AG04449 (cell line): Measurements from ENCODE around the gene BPIFA3.

Experiments
- CTCF ChIA-PET: fragments of 350-600 bp; formaldehyde crosslinking; extraction: SDS; loops from one replicate; lab custom pipeline; 2021; ENCODE audit warnings: antibody characterized with exemption; lab: Yijun Ruan, JAX
- POLR2A ChIA-PET: fragments of 400-600, 350-600 bp; formaldehyde crosslinking; extraction: SDS; loops from one replicate; lab custom pipeline; 2020; ENCODE audit warnings: antibody characterized with exemption, inconsistent platforms; lab: Yijun Ruan, JAX
- DNase-seq: peaks from one replicate; pipeline ENCODE4 v3.0.0-alpha.2; 2010; ENCODE audit warnings: low read depth, low spot score
- H3K4me3 ChIP-seq: 2 replicates; pipeline ENCODE4 v1.5.1; 2011; ENCODE audit warnings: low read depth, mild to moderate bottlenecking, control low read depth, low read length
- CTCF ChIP-seq: IDR thresholded peaks from one replicate; pipeline ENCODE4 v1.5.1; 2011; ENCODE audit warnings: mild to moderate bottlenecking, moderate library complexity, low read length, control low read depth, inconsistent platforms; ENCODE audit not compliant: insufficient read depth; ENCODE audit errors: missing control alignments

The BPIFA3 gene

GRCh38 chr20:33249456-33249855 lies 32.3 kb downstream of the BPIFA3 start:
- TF ChIP-seq CTCF: no peak
- CTCF ChIA-PET: no interaction called here
- POLR2A ChIA-PET: no interaction called here
- no peak for DNase-seq
- H3K4me3 ChIP-seq: no peak overlapping the region

- TF ChIP-seq CTCF: no peak
- no peak overlapping the region for H3K4me3 ChIP-seq
- ChIA-PET POLR2A (no interaction called here), CTCF (no interaction called here)
- no peak for DNase-seq
Measured at GRCh38 chr20:33250666-33251065, 33.5 kb downstream of the BPIFA3 start.

GRCh38 chr20:33251496-33251895 lies 34.3 kb downstream of the BPIFA3 start:
- no peak for TF ChIP-seq CTCF
- CTCF ChIA-PET: no interaction called here
- DNase-seq: no peak
- POLR2A ChIA-PET: no interaction called here
- no peak overlapping the region for H3K4me3 ChIP-seq

DNA sequence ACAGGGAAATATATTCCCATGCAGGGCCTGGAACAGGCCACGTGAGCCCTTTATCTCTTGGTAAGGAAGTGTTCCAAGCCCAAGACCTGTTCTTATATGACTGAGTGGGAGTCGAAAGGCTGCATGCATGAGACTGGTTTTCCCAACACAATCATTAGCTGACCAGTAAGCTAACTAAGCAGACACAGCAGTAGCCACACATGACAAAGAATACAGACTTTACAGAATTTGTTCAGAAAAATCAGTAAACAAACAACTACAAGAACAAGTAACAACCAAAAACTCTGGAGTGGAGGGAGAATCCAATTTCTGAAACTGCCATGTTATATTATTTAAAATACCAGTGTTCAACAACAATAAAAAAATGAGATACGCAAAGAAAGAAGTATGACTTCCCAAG lies 35.3 kb downstream of the BPIFA3 start:
- ChIA-PET POLR2A (no interaction called here), CTCF (no interaction called here)
- no peak overlapping the region for H3K4me3 ChIP-seq
- DNase-seq: no peak
- no peak for TF ChIP-seq CTCF

DNA sequence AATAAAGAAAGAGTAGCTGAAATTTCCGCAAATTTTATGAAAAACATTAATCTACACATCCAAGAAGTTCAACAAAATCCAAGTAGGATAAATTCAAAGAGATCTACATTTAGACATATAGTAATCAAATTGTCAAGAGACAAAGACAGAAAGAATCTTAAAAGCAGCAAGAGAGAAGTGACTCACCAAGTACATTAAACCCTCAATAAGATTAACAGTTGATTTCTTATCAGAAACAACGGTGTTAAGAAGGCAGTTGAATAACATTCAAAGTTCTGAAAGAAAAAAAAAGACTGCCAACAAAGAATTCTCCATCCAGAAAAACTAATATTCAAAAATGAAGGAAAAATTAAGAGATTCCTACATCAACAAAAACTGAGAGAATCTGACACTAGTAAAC lies 37.9 kb downstream of the BPIFA3 start:
- no peak for DNase-seq
- POLR2A ChIA-PET: no interaction called here
- H3K4me3 ChIP-seq: no peak overlapping the region
- no peak for TF ChIP-seq CTCF
- CTCF ChIA-PET: no interaction called here

DNA sequence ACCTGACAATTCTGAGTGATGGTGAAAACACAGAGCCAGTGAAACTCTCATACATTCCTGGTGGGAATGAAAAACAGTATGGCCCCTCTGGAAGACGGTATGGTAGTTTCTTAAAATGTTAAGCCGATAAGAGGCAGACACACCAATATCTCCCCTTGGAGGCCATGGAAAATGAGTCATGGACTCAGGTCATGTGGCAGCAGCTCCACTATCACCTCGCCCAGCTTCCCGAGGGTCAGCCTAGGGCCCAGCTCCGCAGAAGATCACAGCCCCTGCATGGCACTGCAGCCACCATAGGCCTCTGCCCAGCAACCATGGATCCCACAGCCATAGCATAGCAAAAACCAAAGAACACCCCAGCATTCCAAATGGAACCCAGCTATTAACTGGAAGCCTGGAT lies 40.1 kb downstream of the BPIFA3 start:
- H3K4me3 ChIP-seq: no peak overlapping the region
- ChIA-PET POLR2A (no interaction called here), CTCF (no interaction called here)
- TF ChIP-seq CTCF: no peak
- no peak for DNase-seq

DNA sequence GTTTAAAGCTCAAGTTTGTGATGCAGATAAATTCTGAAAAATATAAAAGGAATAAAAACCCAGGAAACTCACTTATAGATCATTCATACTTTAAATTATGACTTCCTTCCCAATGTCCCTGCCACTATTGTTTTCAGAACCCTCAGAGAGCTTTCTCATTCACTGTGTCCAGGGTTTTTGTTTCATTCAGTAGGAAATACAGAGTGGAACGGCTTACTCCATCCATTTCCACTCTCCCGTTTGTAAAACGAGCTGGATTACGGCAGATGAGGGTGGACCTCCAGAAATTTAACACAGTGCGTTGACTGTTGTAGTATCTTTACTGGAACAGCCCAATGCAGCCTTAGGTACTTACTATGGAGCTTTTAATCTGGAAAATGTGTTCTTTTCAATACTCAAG lies 42.2 kb downstream of the BPIFA3 start:
- no peak overlapping the region for H3K4me3 ChIP-seq
- POLR2A ChIA-PET: no interaction called here
- CTCF ChIA-PET: interaction anchor here (1.2 kb wide), 1 partner anchor 42 kb away, joined by 5 read pairs; no protein-coding TSS in a partner anchor
- DNase-seq: no peak
- TF ChIP-seq CTCF: no peak
